Activated CD8-positive, alpha-beta memory T cell treated with anti-CD3 and anti-CD28 coated beads, Interleukin-2, amount 50 U/mL, for 1 hour (primary cell): ENCODE measurements around the gene PSMB2.

Experiments used
- DNase-seq: peaks from one replicate; pipeline ENCODE4 v3.0.0-alpha.2; 2020; ENCODE audit errors: extremely low read depth

PSMB2 gene

GRCh38 chr1:35642471-35642955, 1.2 kb upstream of the PSMB2 start:
- DNase-seq = no peak

GRCh38 chr1:35640380-35641232, 720 bp downstream of the PSMB2 start:
- no peak for DNase-seq

- DNase-seq = no peak
Measured at GRCh38 chr1:35637401-35637809, 3.9 kb downstream of the PSMB2 start.

GRCh38 chr1:35633547-35633946, 7.8 kb downstream of the PSMB2 start:
- DNase-seq = no peak

GRCh38 chr1:35631396-35631795, 9.9 kb downstream of the PSMB2 start:
- no peak for DNase-seq

GRCh38 chr1:35629051-35629450, 12.3 kb downstream of the PSMB2 start:
- DNase-seq = no peak

- no peak for DNase-seq
Measured at GRCh38 chr1:35623832-35624231, 17.5 kb downstream of the PSMB2 start.

- no peak for DNase-seq
Measured at GRCh38 chr1:35622510-35623178, 18.7 kb downstream of the PSMB2 start.

- DNase-seq = no peak
Measured at GRCh38 chr1:35619237-35620121, 21.8 kb downstream of the PSMB2 start.

GRCh38 chr1:35615440-35615839, 25.9 kb downstream of the PSMB2 start:
- DNase-seq = no peak

GRCh38 chr1:35611655-35612054, 29.7 kb downstream of the PSMB2 start:
- no peak for DNase-seq

GRCh38 chr1:35605867-35606182, 35.5 kb downstream of the PSMB2 start:
- no peak for DNase-seq

GRCh38 chr1:35605071-35605866, 36.1 kb downstream of the PSMB2 start:
- no peak for DNase-seq

GRCh38 chr1:35603941-35604340, 37.4 kb downstream of the PSMB2 start:
- no peak for DNase-seq

GRCh38 chr1:35603468-35603867, 37.9 kb downstream of the PSMB2 start:
- no peak for DNase-seq

GRCh38 chr1:35600593-35600992, 40.7 kb downstream of the PSMB2 start:
- no peak for DNase-seq

- no peak for DNase-seq
Measured at GRCh38 chr1:35599411-35599810, 41.9 kb downstream of the PSMB2 start.

- DNase-seq = no peak
Measured at GRCh38 chr1:35598895-35599294, 42.4 kb downstream of the PSMB2 start.

- DNase-seq = no peak
Measured at GRCh38 chr1:35597870-35598269, 43.5 kb downstream of the PSMB2 start.

GRCh38 chr1:35595684-35596083, 45.6 kb downstream of the PSMB2 start:
- no peak for DNase-seq

- no peak for DNase-seq
Measured at GRCh38 chr1:35594005-35594760, 47.1 kb downstream of the PSMB2 start.
